GM23338 (cell line): ENCODE data around the gene KIF4A. TPM values are rescaled to one million over a fixed set of nuclear protein-coding genes. Genes with fewer than 3 reads are reported as not detected.

Source experiments
- ATAC-seq: fragments of 200-7000 bp; cut with Tn5 transposase; 3 replicates; pipeline ENCODE4 v1.9.1; 2020
- DNase-seq: peaks from one replicate; pipeline ENCODE4 v3.0.0-alpha.2; 2015; ENCODE audit warnings: low spot score
- H2AFZ ChIP-seq: fragments of 200-600 bp; sonication (generic); 2 replicates; pipeline ENCODE4 v1.8.0; 2016; ENCODE audit warnings: antibody characterized with exemption, mild to moderate bottlenecking, moderate library complexity
- H3F3A ChIP-seq: fragments of 200-600 bp; sonication (generic); replicated peaks from 2 replicates; pipeline ENCODE4 v1.8.0; 2017; ENCODE audit warnings: antibody characterized with exemption, mixed run types, low read depth
- H3K27ac ChIP-seq: fragments of 200-600 bp; sonication (generic); 2 replicates; pipeline ENCODE4 v1.6.1; 2016; ENCODE audit warnings: low read depth
- H3K27me3 ChIP-seq: fragments of 200-600 bp; sonication (generic); 2 replicates; pipeline ENCODE4 v1.8.0; 2016; ENCODE audit warnings: mild to moderate bottlenecking, mixed run types, moderate library complexity; ENCODE audit not compliant: insufficient read depth
- H3K36me3 ChIP-seq: fragments of 200-600 bp; sonication (generic); 2 replicates; pipeline ENCODE4 v1.8.0; 2016; ENCODE audit warnings: mild to moderate bottlenecking; ENCODE audit not compliant: insufficient read depth
- H3K4me1 ChIP-seq: fragments of 200-600 bp; sonication (generic); 2 replicates; pipeline ENCODE4 v1.8.0; 2016; ENCODE audit warnings: mild to moderate bottlenecking, moderate library complexity; ENCODE audit not compliant: insufficient read depth
- H3K4me2 ChIP-seq: fragments of 200-600 bp; sonication (generic); 2 replicates; pipeline ENCODE4 v1.7.1; 2017; ENCODE audit warnings: mixed run types
- H3K4me3 ChIP-seq: fragments of 200-600 bp; sonication (generic); 2 replicates; pipeline ENCODE4 v1.6.1; 2016; ENCODE audit warnings: mixed run types
- H3K79me2 ChIP-seq: fragments of 200-600 bp; sonication (generic); replicated peaks from 2 replicates; pipeline ENCODE4 v1.8.0; 2017; ENCODE audit warnings: mild to moderate bottlenecking; ENCODE audit not compliant: insufficient read depth
- H3K9me2 ChIP-seq: fragments of 200-600 bp; sonication (generic); 2 replicates; pipeline ENCODE4 v1.8.0; 2017; ENCODE audit not compliant: insufficient read depth
- H4K20me1 ChIP-seq: fragments of 200-600 bp; sonication (generic); replicated peaks from 2 replicates; pipeline ENCODE4 v1.8.0; 2017; ENCODE audit warnings: mild to moderate bottlenecking; ENCODE audit not compliant: insufficient read depth
- H3K27ac Mint-ChIP-seq: 2 replicates; pipeline ENCODE4 v1.8.0; 2020; ENCODE audit warnings: inconsistent platforms, mild to moderate bottlenecking, moderate library complexity, mixed read lengths
- H3K27me3 Mint-ChIP-seq: 3 replicates; pipeline ENCODE4 v1.8.0; 2022; ENCODE audit warnings: low read depth, mild to moderate bottlenecking, moderate library complexity, mixed read lengths, inconsistent platforms; ENCODE audit not compliant: insufficient read depth, poor library complexity
- H3K36me3 Mint-ChIP-seq: 3 replicates; pipeline ENCODE4 v1.8.0; 2021; ENCODE audit warnings: low read depth, mild to moderate bottlenecking, inconsistent platforms, moderate library complexity, mixed read lengths
- H3K4me1 Mint-ChIP-seq: 3 replicates; pipeline ENCODE4 v1.8.0; 2020; ENCODE audit warnings: mild to moderate bottlenecking, inconsistent platforms, mixed read lengths
- H3K4me3 Mint-ChIP-seq: 3 replicates; pipeline ENCODE4 v1.8.0; 2021; ENCODE audit warnings: moderate library complexity, mild to moderate bottlenecking, inconsistent platforms, mixed read lengths
- H3K9me3 Mint-ChIP-seq: 3 replicates; pipeline ENCODE4 v1.8.0; 2020; ENCODE audit warnings: moderate library complexity, mild to moderate bottlenecking, inconsistent platforms, mixed read lengths
- EZH2 ChIP-seq: fragments of 200-600 bp; sonication (generic); IDR thresholded peaks from one replicate; pipeline ENCODE4 v1.8.0; 2017; ENCODE audit warnings: antibody characterized with exemption, mild to moderate bottlenecking, low read depth; ENCODE audit not compliant: unreplicated experiment
- JUNB ChIP-seq: IDR thresholded peaks from one replicate; pipeline ENCODE4 v1.6.1; 2016; ENCODE audit warnings: antibody characterized with exemption; ENCODE audit not compliant: unreplicated experiment
- ZNF114 ChIP-seq: fragments of 250-450 bp; sonication (Bioruptor Pico); IDR thresholded peaks from 2 replicates; pipeline ENCODE4 v1.5.0; 2020; ENCODE audit warnings: mild to moderate bottlenecking, moderate library complexity
- polyA plus RNA-seq: library from polyadenylated mRNA; unstranded; fragments of >200 nt; fragmentation: Nextera tagmentation; extraction: Ambion mirVana; gene quantifications from 2 replicates; pipeline ENCODE4 v1.2.1, GENCODE V29; 2016
- total RNA-seq: library from RNA; depleted of rRNA; stranded (reverse); fragments of >200 nt; shearing (Covaris generic); gene quantifications from 2 replicates; pipeline ENCODE4 v1.2.3, GENCODE V29; 2014
- TF ChIP-seq, protein P1 (sequence below), 2 experiments: fragments of 200-600 bp in 1 of 2; sonication (generic) in 1 of 2; conservative IDR thresholded peaks; 2 replicates each; pipeline versions ENCODE4 v1.5.1 to v1.6.1; 2016 to 2017; ENCODE audit warnings: antibody characterized with exemption in 2 of 2, low read depth in 2 of 2, mild to moderate bottlenecking in 2 of 2, moderate library complexity in 1 of 2
- TF ChIP-seq, protein P2 (sequence below): IDR thresholded peaks from 2 replicates; pipeline ENCODE4 v1.6.1; 2016; ENCODE audit warnings: antibody characterized with exemption
- TF ChIP-seq, protein P3 (sequence below): IDR thresholded peaks from one replicate; pipeline ENCODE4 v1.6.1; 2018; ENCODE audit warnings: antibody characterized with exemption; ENCODE audit not compliant: unreplicated experiment

Gene KIF4A
- total and polyA plus RNA-seq, 2 experiments from 2014 or later, result 21.5 to 27.6 TPM

DNA sequence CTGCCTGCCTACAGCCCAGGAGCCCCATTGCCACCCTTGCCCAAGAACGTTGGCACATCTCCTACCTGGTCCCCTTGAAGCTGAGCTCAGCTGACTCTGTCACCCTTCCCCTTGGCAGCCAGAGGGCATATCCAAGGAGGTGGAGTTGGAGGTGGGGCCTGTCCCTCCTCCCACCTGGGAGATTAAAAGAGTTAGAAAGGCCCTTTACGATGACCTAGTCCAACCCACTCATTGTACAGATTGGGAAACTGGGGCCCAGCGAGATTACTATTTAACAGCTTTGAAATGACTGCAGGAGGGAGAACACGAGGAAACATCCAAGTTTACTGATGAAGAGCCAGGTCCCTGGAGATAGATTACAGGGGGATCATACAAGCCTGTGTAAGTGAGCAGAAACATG lies 29.8 kb upstream of the KIF4A start, which contains the start of gene P2RY4:
P2RY4 (minus strand) TSS at position 101 of the 400 bp plus-strand sequence. CDS start 580 bp downstream, outside the sequence.
- H3K36me3 Mint-ChIP-seq, result no peaks in the 10 kb centered on the region
- no peak for ATAC-seq
- no peak for DNase-seq

DNA sequence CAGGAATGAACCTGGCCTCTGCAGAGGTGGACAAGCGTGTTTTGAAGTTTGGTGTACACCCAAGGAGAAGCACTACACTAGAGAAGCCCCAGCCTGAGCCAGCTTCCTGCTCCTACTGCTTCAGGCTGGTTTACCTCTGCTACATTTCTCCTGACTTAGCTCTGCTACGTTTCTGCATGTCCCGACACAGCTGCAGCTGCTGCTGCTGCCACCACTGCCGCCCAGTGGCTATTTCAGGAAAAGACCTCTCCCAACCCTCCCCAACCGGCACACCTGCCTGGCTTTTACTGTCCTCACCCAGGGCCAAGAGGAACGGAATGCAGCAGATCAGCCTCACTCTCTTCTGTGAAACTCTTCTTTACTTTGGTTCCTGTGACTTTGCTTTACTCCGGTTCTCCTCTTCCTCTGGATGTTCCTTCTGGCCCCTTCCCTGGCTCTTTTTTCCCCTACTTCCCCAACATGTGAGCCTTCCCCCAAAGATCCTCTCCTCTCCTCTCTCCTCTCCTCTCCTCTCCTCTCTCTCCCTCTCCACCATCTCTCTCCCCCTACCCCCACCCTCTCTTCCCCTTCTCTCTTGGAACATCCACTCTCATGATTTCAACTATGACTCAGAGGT lies 26.8 kb upstream of the KIF4A start:
- Histone ChIP-seq H3K36me3 (no peaks in the 10 kb centered on the region), H3K4me2 (no peak overlapping the region), H3K4me1 (no peaks in the 10 kb centered on the region), H2AFZ (no peak overlapping the region), H3K27me3 (no peaks in the 10 kb centered on the region), H3K4me3 (no peak overlapping the region), H3F3A (no peaks in the 10 kb centered on the region), H3K9me2 (no peaks in the 10 kb centered on the region), H3K79me2 (no peaks in the 10 kb centered on the region), H3K27ac (no peak overlapping the region), H4K20me1 (no peaks in the 10 kb centered on the region)
- no peaks in the 10 kb centered on the region for H3K36me3 Mint-ChIP-seq
- H3K4me1 Mint-ChIP-seq, result peaks cover 8% of the 10 kb centered on the region
- DNase-seq (peak; percentile 75), ATAC-seq (peak; percentile 99)
- H3K9me3 Mint-ChIP-seq, result no peaks in the 10 kb centered on the region
- H3K27me3 Mint-ChIP-seq, result peaks cover 2% of the 10 kb centered on the region
- no peak overlapping the region for H3K4me3 Mint-ChIP-seq
- no peak overlapping the region for H3K27ac Mint-ChIP-seq
- no peak for TF ChIP-seq ZNF114 (CRISPR knock-in tag)
- TF ChIP-seq, protein P1, sequence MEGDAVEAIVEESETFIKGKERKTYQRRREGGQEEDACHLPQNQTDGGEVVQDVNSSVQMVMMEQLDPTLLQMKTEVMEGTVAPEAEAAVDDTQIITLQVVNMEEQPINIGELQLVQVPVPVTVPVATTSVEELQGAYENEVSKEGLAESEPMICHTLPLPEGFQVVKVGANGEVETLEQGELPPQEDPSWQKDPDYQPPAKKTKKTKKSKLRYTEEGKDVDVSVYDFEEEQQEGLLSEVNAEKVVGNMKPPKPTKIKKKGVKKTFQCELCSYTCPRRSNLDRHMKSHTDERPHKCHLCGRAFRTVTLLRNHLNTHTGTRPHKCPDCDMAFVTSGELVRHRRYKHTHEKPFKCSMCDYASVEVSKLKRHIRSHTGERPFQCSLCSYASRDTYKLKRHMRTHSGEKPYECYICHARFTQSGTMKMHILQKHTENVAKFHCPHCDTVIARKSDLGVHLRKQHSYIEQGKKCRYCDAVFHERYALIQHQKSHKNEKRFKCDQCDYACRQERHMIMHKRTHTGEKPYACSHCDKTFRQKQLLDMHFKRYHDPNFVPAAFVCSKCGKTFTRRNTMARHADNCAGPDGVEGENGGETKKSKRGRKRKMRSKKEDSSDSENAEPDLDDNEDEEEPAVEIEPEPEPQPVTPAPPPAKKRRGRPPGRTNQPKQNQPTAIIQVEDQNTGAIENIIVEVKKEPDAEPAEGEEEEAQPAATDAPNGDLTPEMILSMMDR (conservative IDR thresholded peaks at IDR 0.05; ENCODE audit: low read depth in 2 of 2), result peak; percentile 61 to 76

More for the DNA sequence above, 29.8 kb upstream of the KIF4A start, which contains the start of gene P2RY4:
- H3K4me1 ChIP-seq, result no peaks in the 10 kb centered on the region
- Mint-ChIP-seq H3K4me3 (no peak within 1 kb of the TSS), H3K4me1 (peaks cover 13% of the 10 kb centered on the region; the same call in 2 of the 3 replicates), H3K27ac (no peak within 1 kb of the TSS), H3K27me3 (peaks cover 2% of the 10 kb centered on the region), H3K9me3 (no peaks in the 10 kb centered on the region)
- H4K20me1 ChIP-seq, result no peaks in the 10 kb centered on the region
- no peaks in the 10 kb centered on the region for H3F3A ChIP-seq
- H3K4me3 ChIP-seq, result no peak within 1 kb of the TSS
- no peak within 1 kb of the TSS for H3K27ac ChIP-seq
- no peaks in the 10 kb centered on the region for H3K27me3 ChIP-seq
- no peaks in the 10 kb centered on the region for H3K36me3 ChIP-seq
- no peaks in the 10 kb centered on the region for H3K79me2 ChIP-seq
- H2AFZ ChIP-seq, result no peak within 1 kb of the TSS
- no peaks in the 10 kb centered on the region for H3K9me2 ChIP-seq
- H3K4me2 ChIP-seq, result no peak within 1 kb of the TSS
- TF ChIP-seq EZH2 (no peak), JUNB (no peak)
- TF ChIP-seq, protein P2, sequence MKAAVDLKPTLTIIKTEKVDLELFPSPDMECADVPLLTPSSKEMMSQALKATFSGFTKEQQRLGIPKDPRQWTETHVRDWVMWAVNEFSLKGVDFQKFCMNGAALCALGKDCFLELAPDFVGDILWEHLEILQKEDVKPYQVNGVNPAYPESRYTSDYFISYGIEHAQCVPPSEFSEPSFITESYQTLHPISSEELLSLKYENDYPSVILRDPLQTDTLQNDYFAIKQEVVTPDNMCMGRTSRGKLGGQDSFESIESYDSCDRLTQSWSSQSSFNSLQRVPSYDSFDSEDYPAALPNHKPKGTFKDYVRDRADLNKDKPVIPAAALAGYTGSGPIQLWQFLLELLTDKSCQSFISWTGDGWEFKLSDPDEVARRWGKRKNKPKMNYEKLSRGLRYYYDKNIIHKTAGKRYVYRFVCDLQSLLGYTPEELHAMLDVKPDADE, result no peak
- TF ChIP-seq, protein P3, sequence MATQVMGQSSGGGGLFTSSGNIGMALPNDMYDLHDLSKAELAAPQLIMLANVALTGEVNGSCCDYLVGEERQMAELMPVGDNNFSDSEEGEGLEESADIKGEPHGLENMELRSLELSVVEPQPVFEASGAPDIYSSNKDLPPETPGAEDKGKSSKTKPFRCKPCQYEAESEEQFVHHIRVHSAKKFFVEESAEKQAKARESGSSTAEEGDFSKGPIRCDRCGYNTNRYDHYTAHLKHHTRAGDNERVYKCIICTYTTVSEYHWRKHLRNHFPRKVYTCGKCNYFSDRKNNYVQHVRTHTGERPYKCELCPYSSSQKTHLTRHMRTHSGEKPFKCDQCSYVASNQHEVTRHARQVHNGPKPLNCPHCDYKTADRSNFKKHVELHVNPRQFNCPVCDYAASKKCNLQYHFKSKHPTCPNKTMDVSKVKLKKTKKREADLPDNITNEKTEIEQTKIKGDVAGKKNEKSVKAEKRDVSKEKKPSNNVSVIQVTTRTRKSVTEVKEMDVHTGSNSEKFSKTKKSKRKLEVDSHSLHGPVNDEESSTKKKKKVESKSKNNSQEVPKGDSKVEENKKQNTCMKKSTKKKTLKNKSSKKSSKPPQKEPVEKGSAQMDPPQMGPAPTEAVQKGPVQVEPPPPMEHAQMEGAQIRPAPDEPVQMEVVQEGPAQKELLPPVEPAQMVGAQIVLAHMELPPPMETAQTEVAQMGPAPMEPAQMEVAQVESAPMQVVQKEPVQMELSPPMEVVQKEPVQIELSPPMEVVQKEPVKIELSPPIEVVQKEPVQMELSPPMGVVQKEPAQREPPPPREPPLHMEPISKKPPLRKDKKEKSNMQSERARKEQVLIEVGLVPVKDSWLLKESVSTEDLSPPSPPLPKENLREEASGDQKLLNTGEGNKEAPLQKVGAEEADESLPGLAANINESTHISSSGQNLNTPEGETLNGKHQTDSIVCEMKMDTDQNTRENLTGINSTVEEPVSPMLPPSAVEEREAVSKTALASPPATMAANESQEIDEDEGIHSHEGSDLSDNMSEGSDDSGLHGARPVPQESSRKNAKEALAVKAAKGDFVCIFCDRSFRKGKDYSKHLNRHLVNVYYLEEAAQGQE, result no peak
